Naive thymus-derived CD8-positive, alpha-beta T cell (primary cell): ENCODE data around the gene CALN1. TPM values are rescaled to one million over a fixed set of nuclear protein-coding genes. Genes with fewer than 3 reads are reported as not detected.

Experiments used
- ATAC-seq, 2 donors: fragments of 150-1000 bp; cut with Tn5 transposase in 1 of 2; sonication (Bioruptor Pico), chemical (Tn5 transposase) in 1 of 2; 1 replicate in 1 of 2; 2 replicates in 1 of 2; pipeline ENCODE4 v1.10.0; 2021; ENCODE audit warnings: mild to moderate bottlenecking in 2 of 2, moderate library complexity in 2 of 2
- POLR2A ChIA-PET: fragments of 350-600 bp; sonication (Branson Sonifier 250); formaldehyde crosslinking; loops from one replicate; lab custom pipeline; 2021; ENCODE audit warnings: antibody characterized with exemption; lab: Charles Lee
- DNase-seq, 10 donors: peaks; one replicate each; pipeline versions ENCODE4 v3.0.0 to v3.0.0-alpha.2; 2020 to 2022
- H3K27ac Mint-ChIP-seq, 10 donors: one replicate each; pipeline ENCODE4 v1.8.0; 2020 to 2022; ENCODE audit warnings: mild to moderate bottlenecking in 10 of 10, mixed read lengths in 10 of 10, moderate library complexity in 4 of 10, inconsistent platforms in 1 of 10
- H3K27me3 Mint-ChIP-seq, 5 donors: one replicate each; pipeline ENCODE4 v1.8.0; 2021 to 2022; ENCODE audit warnings: mixed read lengths in 5 of 5
- H3K36me3 Mint-ChIP-seq, 3 donors: one replicate each; pipeline ENCODE4 v1.8.0; 2020 to 2022; ENCODE audit warnings: mixed read lengths in 3 of 3, mild to moderate bottlenecking in 2 of 3, inconsistent platforms in 1 of 3
- H3K4me1 Mint-ChIP-seq, 4 donors: one replicate each; pipeline ENCODE4 v1.8.0; 2021 to 2022; ENCODE audit warnings: mixed read lengths in 4 of 4
- H3K4me3 Mint-ChIP-seq, 10 donors: one replicate each; pipeline ENCODE4 v1.8.0; 2020 to 2022; ENCODE audit warnings: mild to moderate bottlenecking in 10 of 10, mixed read lengths in 10 of 10, moderate library complexity in 6 of 10, inconsistent platforms in 1 of 10
- H3K9me3 Mint-ChIP-seq, 9 donors: one replicate each; pipeline ENCODE4 v1.8.0; 2020 to 2022; ENCODE audit warnings: mixed read lengths in 9 of 9, mild to moderate bottlenecking in 3 of 9, inconsistent platforms in 1 of 9, moderate library complexity in 1 of 9
- polyA plus RNA-seq, 3 donors: library from polyadenylated mRNA; unstranded; fragments of 300-500 nt; fragmentation: Illumina TruSeq; gene quantifications; one replicate each; pipeline ENCODE4 v1.2.3, GENCODE V29; 2021
- total RNA-seq, 8 experiments: library from RNA in 2 of 8; stranded (reverse) in 2 of 8; gene quantifications; one replicate each; pipeline ENCODE4 v1.2.3 and lab custom pipeline; 2021 to 2026

CALN1 gene
- total and polyA plus RNA-seq, 5 experiments from 2014 or later, result 0.15 TPM; not detected in 4

DNA sequence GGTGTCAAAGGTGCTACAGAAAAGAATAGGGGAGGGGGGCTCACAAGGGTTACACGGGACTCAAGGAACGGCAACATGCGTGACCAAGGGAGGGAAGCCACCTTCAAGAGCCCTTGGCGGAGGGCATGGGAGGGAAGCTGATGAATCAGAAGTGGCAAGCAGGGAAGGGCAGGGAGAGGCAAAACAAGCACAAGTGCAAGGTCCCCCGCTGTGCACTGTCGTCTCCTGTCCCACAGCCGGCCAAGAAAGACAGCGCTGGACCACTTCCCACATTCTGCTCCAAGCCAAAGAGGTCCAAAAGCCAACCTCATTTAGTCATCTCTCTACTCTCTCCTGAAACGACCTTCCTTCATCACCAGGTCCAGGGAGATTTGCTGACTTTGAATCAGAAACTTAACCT is 102.7 kb downstream of the CALN1 start:
- no peaks in the 10 kb centered on the region for H3K36me3 Mint-ChIP-seq
- no peak overlapping the region for H3K4me3 Mint-ChIP-seq
- POLR2A ChIA-PET, result no interaction called here
- no peaks in the 10 kb centered on the region for H3K4me1 Mint-ChIP-seq
- DNase-seq (no peak), ATAC-seq (no peak)
- H3K27ac Mint-ChIP-seq, result no peak overlapping the region
- peaks cover 0 to 3% (median 0%) of the 10 kb centered on the region in 9 donors for H3K9me3 Mint-ChIP-seq
- peaks cover 0 to 13% (median 5%) of the 10 kb centered on the region in 5 donors for H3K27me3 Mint-ChIP-seq

DNA sequence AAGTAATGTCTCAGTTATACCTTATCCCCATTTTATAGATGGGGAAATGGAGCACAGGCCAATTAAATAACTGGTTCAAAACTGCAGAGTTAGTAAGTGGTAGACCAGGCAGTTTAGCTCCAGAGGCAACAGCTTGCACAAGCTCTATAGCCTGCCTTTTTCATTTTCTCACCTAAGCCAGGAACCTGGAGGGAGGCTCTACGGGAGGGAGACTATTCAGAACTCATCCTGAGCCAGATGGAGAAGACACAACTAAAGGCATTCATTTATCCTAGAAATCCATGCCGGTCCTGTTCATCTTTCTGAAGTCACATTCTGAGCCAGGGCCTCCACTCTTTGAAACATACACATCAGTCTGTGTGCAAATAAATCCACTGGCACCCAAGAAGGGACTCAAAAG is 103.2 kb downstream of the CALN1 start:
- ATAC-seq, result no peak
- POLR2A ChIA-PET, result no interaction called here
- H3K36me3 Mint-ChIP-seq, result no peaks in the 10 kb centered on the region
- no peaks in the 10 kb centered on the region for H3K4me1 Mint-ChIP-seq
- peaks cover 0 to 13% (median 5%) of the 10 kb centered on the region in 5 donors for H3K27me3 Mint-ChIP-seq
- peaks cover 0 to 3% (median 0%) of the 10 kb centered on the region in 9 donors for H3K9me3 Mint-ChIP-seq
- no peak overlapping the region for H3K4me3 Mint-ChIP-seq
- no peak for DNase-seq
- no peak overlapping the region for H3K27ac Mint-ChIP-seq

DNA sequence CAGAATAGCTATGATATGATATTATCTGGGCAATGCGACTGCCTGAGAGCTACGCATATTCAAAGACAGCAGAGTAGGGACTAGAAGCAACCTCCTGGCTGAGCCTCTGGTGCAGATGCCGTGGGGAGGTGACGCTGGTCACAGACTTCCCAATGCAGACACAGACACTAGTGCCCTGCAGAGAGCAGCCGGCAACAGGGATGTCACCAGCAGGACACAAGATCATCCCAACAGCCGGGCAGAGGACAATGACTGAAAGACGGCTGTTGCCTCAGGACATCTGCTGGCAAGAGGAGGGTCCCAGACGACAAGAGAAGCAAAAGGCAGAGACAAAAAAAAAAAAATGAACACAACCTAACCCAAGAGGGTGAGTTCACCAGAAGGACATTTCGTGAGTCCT is 104.6 kb downstream of the CALN1 start:
- H3K4me3 Mint-ChIP-seq, result no peak overlapping the region
- no peaks in the 10 kb centered on the region for H3K4me1 Mint-ChIP-seq
- H3K27ac Mint-ChIP-seq, result no peak overlapping the region
- ATAC-seq (no peak), DNase-seq (no peak)
- peaks cover 0 to 2% (median 0%) of the 10 kb centered on the region in 9 donors for H3K9me3 Mint-ChIP-seq
- H3K36me3 Mint-ChIP-seq, result no peaks in the 10 kb centered on the region
- POLR2A ChIA-PET, result no interaction called here
- peaks cover 0 to 10% (median 5%) of the 10 kb centered on the region in 5 donors for H3K27me3 Mint-ChIP-seq

DNA sequence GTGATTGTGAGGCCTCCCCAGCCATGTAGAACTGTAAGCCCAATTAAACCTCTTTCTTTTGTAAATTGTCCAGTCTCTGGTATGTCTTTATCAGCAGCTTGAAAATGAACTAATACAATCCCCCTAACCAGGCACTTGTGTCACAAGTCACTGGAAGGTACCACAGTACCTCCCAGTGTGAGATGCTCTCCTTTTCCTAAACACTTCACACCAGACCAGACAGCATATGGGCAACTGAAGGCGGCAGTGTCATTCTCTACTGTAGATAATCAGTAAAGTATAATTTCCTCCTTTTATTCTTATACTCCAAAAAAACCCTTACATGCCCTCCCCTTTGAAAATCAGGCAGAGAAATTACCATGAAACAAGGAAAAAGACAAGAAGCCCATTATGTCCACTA is 113.2 kb downstream of the CALN1 start:
- ATAC-seq (no peak), DNase-seq (no peak)
- POLR2A ChIA-PET, result no interaction called here
- H3K9me3 Mint-ChIP-seq, result peaks cover 0 to 8% (median 0%) of the 10 kb centered on the region in 9 donors
- H3K36me3 Mint-ChIP-seq, result peaks cover 0 to 3% (median 0%) of the 10 kb centered on the region in 3 donors
- no peak overlapping the region for H3K27ac Mint-ChIP-seq
- no peaks in the 10 kb centered on the region for H3K4me1 Mint-ChIP-seq
- peaks cover 0 to 3% (median 0%) of the 10 kb centered on the region in 5 donors for H3K27me3 Mint-ChIP-seq
- no peak overlapping the region for H3K4me3 Mint-ChIP-seq

DNA sequence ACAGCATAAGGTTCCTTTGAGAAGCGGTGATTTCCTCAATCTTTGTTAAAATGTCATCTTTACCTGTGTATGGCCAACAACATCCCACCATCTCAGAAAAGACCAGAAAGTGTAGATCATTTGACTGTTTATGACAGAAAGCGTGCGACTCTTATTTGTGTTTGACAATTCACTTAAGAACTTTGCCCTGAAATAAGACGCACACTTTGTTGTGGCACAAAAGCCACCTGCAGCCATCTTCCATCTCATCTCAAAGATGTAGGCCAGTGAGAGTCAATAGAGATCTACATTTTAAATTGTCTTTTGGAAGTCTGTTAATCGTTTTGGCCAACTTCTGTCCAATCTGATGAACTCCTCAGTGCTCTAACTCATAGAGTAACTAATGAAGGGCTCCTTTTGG is 114.0 kb downstream of the CALN1 start:
- no peaks in the 10 kb centered on the region for H3K4me1 Mint-ChIP-seq
- peaks cover 0 to 8% (median 0%) of the 10 kb centered on the region in 9 donors for H3K9me3 Mint-ChIP-seq
- H3K27me3 Mint-ChIP-seq, result peaks cover 0 to 3% (median 0%) of the 10 kb centered on the region in 5 donors
- ATAC-seq (no peak), DNase-seq (no peak)
- peaks cover 0 to 3% (median 0%) of the 10 kb centered on the region in 3 donors for H3K36me3 Mint-ChIP-seq
- POLR2A ChIA-PET, result no interaction called here
- H3K27ac Mint-ChIP-seq, result no peak overlapping the region
- H3K4me3 Mint-ChIP-seq, result no peak overlapping the region

DNA sequence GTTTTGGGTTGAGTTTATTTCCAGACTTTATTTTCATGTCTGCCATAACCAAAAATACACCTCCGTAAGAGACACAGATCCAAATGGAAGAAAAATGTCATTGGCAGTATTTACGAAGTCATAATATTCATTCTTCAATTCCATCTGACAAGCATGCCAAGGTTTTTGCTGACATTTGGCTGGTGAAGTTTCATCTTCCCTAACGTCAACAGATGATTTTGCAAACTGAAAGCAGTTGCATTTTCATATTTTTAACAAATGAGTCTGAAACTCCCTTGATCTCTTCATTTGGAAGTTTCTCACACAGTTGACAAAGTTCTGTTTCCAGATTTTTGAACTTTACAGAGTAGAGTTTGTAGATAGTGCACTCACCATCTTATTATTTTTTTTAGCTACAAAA is 114.5 kb downstream of the CALN1 start:
- Mint-ChIP-seq H3K9me3 (peaks cover 0 to 8% (median 0%) of the 10 kb centered on the region in 9 donors), H3K36me3 (peaks cover 0 to 3% (median 0%) of the 10 kb centered on the region in 3 donors), H3K4me3 (no peak overlapping the region), H3K27me3 (peaks cover 0 to 2% (median 0%) of the 10 kb centered on the region in 5 donors), H3K4me1 (no peaks in the 10 kb centered on the region), H3K27ac (no peak overlapping the region)
- ATAC-seq (no peak), DNase-seq (no peak)
- POLR2A ChIA-PET, result no interaction called here

DNA sequence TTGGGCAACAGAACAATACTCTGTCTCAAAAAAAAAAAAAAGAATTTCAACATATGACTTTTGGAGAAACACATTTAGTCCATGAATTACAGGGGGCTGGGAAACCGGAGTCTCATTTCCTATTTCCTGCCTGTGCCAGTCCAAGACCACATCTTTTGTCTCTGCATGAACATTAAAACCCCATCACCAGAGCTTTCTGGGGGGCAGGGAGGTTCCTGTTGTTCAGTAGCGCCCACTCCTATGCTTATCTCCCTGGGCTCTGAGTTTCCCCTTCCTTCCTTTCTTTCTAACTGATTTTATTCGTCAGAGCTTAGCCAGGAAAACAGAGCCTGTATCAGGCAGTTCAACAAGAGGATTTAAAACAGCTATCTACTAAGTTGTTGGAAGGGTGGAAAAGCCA is 119.3 kb downstream of the CALN1 start:
- POLR2A ChIA-PET, result no interaction called here
- H3K27ac Mint-ChIP-seq, result no peak overlapping the region
- no peak overlapping the region for H3K4me3 Mint-ChIP-seq
- no peaks in the 10 kb centered on the region for H3K4me1 Mint-ChIP-seq
- H3K27me3 Mint-ChIP-seq, result peaks cover 0 to 2% (median 0%) of the 10 kb centered on the region in 5 donors
- DNase-seq (no peak), ATAC-seq (no peak)
- peaks cover 2 to 20% (median 7%) of the 10 kb centered on the region in 9 donors for H3K9me3 Mint-ChIP-seq
- H3K36me3 Mint-ChIP-seq, result peaks cover 0 to 3% (median 0%) of the 10 kb centered on the region in 3 donors

DNA sequence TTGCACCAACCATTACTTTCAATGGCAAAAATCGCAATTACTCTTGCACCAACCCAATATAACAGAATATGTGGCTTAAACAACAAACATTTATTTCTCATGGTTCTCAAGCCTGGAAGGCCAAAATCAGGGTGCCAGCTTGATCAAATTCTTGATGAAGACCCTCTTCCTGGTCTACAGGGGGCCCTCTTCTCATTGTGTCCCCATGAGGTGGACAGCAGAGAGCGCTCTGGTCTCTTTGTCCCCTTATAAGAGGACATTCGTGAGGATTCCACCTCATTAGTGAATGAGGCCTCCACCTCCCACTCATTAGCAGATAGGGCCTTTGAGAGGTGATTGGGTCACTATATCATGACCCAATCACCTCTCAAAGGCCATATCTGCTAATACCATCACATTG is 120.0 kb downstream of the CALN1 start:
- no peak for ATAC-seq
- DNase-seq, result no peak
- Mint-ChIP-seq H3K27ac (no peak overlapping the region), H3K27me3 (peaks cover 0 to 2% (median 0%) of the 10 kb centered on the region in 5 donors), H3K4me3 (no peak overlapping the region), H3K36me3 (peaks cover 0 to 3% (median 0%) of the 10 kb centered on the region in 3 donors), H3K4me1 (no peaks in the 10 kb centered on the region), H3K9me3 (peaks cover 2 to 20% (median 7%) of the 10 kb centered on the region in 9 donors)
- POLR2A ChIA-PET, result no interaction called here

DNA sequence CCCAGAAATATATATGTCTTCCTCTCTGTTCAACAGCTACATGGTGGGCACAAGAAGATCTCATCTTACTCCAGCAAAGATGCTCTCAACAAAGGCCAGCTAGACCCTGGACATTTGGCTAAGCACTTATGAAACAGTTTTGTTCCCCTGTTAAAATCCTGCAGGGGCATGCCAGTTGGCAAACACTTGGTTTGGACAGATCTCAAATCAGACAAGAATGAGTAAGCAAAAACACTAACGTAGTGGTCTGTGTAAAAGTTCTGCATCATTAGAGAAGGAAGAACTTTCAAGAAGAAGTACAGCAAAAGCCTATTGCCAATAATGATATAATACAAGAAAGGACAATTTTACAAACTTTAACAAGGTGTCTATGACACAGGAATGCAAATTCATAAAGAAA is 125.6 kb downstream of the CALN1 start:
- POLR2A ChIA-PET, result no interaction called here
- Mint-ChIP-seq H3K4me3 (no peak overlapping the region), H3K27me3 (peaks cover 0 to 4% (median 0%) of the 10 kb centered on the region in 5 donors), H3K36me3 (peaks cover 0 to 4% (median 0%) of the 10 kb centered on the region in 3 donors), H3K4me1 (no peaks in the 10 kb centered on the region), H3K9me3 (peaks cover 4 to 20% (median 14%) of the 10 kb centered on the region in 9 donors), H3K27ac (no peak overlapping the region)
- DNase-seq (no peak), ATAC-seq (no peak)

DNA sequence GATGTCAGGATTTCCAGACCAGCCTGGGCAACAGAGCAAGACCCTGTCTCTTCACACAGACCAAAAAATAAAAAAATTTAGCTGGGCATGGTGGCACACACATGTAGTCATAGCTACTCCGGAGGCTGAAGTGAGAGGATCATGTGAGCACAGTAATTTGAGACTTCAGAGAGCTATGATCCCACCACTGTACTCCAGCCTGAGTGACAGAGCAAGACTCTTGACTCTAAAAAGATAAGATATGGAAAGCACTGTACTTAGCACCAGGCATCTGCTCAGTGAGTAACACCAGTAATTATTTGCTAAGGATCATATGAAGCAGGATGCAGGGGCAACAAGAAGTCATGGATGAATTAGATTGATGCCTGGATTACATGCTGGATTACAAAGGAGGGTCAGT is 128.8 kb downstream of the CALN1 start:
- H3K9me3 Mint-ChIP-seq, result peaks cover 0 to 19% (median 11%) of the 10 kb centered on the region in 9 donors
- peaks cover 0 to 4% (median 0%) of the 10 kb centered on the region in 5 donors for H3K27me3 Mint-ChIP-seq
- no peak overlapping the region for H3K4me3 Mint-ChIP-seq
- H3K4me1 Mint-ChIP-seq, result no peaks in the 10 kb centered on the region
- ATAC-seq, result no peak
- H3K27ac Mint-ChIP-seq, result no peak overlapping the region
- no peak for DNase-seq
- H3K36me3 Mint-ChIP-seq, result peaks cover 0 to 4% (median 0%) of the 10 kb centered on the region in 3 donors
- POLR2A ChIA-PET, result no interaction called here

DNA sequence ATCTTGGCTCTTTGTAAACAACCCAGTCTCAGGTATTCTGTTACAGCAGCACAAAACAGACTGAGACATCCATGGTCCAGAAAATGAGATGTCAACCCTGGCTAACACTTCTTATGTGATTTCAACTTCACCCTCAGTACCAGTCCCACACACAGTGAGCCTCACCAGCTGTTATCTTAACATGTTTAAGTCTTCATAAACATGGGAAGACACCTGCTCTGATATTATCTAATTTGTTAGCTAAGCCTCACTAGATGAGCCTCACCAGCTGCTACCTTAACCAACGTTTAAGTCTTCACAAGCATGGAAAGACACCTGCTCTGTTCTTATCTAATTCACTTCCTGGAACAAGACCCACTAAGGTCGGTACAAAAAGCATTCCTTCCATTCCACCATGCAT is 130.8 kb downstream of the CALN1 start:
- DNase-seq (no peak), ATAC-seq (no peak)
- H3K4me1 Mint-ChIP-seq, result no peaks in the 10 kb centered on the region
- H3K27ac Mint-ChIP-seq, result no peak overlapping the region
- peaks cover 0 to 18% (median 0%) of the 10 kb centered on the region in 3 donors for H3K36me3 Mint-ChIP-seq
- POLR2A ChIA-PET, result no interaction called here
- peaks cover 0 to 4% (median 0%) of the 10 kb centered on the region in 5 donors for H3K27me3 Mint-ChIP-seq
- no peak overlapping the region for H3K4me3 Mint-ChIP-seq
- peaks cover 0 to 34% (median 17%) of the 10 kb centered on the region in 9 donors for H3K9me3 Mint-ChIP-seq

DNA sequence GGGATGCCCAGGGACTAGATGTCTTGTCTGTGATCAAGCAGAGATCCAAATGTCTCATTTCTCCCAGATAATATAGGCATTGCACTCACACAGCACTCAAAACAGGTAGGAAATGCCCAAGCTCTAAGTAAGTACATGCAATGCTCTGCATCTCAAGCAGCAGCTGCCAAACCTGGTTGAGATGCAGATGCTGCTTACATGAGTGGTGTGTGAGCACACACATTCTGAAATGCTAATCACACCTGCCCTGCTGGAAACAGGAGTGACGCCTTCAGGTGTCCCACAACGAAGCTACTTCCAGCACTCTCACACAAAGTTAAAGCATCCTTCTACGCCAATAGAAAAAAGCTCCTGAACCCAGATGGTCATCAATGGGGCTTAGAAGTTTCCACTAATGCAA is 132.9 kb downstream of the CALN1 start:
- DNase-seq, result no peak
- Mint-ChIP-seq H3K27ac (no peak overlapping the region), H3K4me1 (no peaks in the 10 kb centered on the region)

DNA sequence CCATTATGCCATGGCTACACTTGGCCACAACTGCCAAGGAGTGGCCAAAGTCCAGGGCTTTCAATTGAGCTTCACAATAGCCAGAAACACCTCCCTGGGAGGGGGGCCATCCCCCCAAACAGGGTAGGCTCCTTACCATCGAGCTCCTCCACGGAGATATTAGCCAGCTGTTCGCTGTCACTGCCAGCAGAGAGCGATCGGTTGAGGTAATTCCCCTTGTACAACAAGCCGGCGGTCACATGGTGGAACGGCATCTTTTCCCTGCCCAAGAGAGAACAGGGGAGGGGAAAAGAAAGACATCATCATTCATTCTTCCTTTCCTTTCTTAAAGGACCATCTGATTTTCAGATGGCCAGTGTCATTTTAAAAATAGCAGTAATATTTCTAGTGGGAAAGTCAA is 133.6 kb downstream of the CALN1 start:
- peaks cover 0 to 3% (median 0%) of the 10 kb centered on the region in 5 donors for H3K27me3 Mint-ChIP-seq
- H3K4me3 Mint-ChIP-seq, result no peak overlapping the region
- DNase-seq, result no peak
- no peaks in the 10 kb centered on the region for H3K4me1 Mint-ChIP-seq
- H3K9me3 Mint-ChIP-seq, result peaks cover 0 to 40% (median 23%) of the 10 kb centered on the region in 9 donors
- no peak overlapping the region for H3K27ac Mint-ChIP-seq
- H3K36me3 Mint-ChIP-seq, result peaks cover 0 to 17% (median 0%) of the 10 kb centered on the region in 3 donors
- no peak for ATAC-seq
- POLR2A ChIA-PET, result no interaction called here

More for the DNA sequence above, 132.9 kb downstream of the CALN1 start:
- Mint-ChIP-seq H3K4me3 (no peak overlapping the region), H3K36me3 (peaks cover 0 to 20% (median 0%) of the 10 kb centered on the region in 3 donors), H3K27me3 (peaks cover 0 to 4% (median 0%) of the 10 kb centered on the region in 5 donors), H3K9me3 (peaks cover 0 to 44% (median 23%) of the 10 kb centered on the region in 9 donors)
- ATAC-seq, result no peak
- POLR2A ChIA-PET, result no interaction called here
